Nephron (organoid): ENCODE measurements around the gene CASQ2.
A peak's percentile ranks its signal among the peaks of the same experiment; 100 is the strongest.

Experiments used
- H3K27ac Mint-ChIP-seq, 3 experiments: 2 replicates each; pipeline ENCODE4 v1.8.0; 2020; ENCODE audit warnings: mixed read lengths in 3 of 3, mild to moderate bottlenecking in 2 of 3, moderate library complexity in 1 of 3
- H3K27me3 Mint-ChIP-seq: 2 replicates; pipeline ENCODE4 v1.8.0; 2021; ENCODE audit warnings: low read depth, mild to moderate bottlenecking, moderate library complexity, mixed read lengths
- H3K36me3 Mint-ChIP-seq: 2 replicates; pipeline ENCODE4 v1.8.0; 2020; ENCODE audit warnings: low read depth, mixed read lengths
- H3K4me1 Mint-ChIP-seq: 2 replicates; pipeline ENCODE4 v1.8.0; 2020; ENCODE audit warnings: mixed read lengths
- H3K4me3 Mint-ChIP-seq, 3 experiments: 2 replicates each; pipeline ENCODE4 v1.8.0; 2020; ENCODE audit warnings: mild to moderate bottlenecking in 3 of 3, mixed read lengths in 3 of 3, moderate library complexity in 2 of 3
- H3K9me3 Mint-ChIP-seq: 2 replicates; pipeline ENCODE4 v1.8.0; 2020; ENCODE audit warnings: mixed read lengths
- CTCF ChIP-seq, 3 experiments: fragments of 200-600 bp; sonication (generic); IDR thresholded peaks; one replicate each; pipeline ENCODE4 v1.5.0; 2021; ENCODE audit warnings: antibody characterized with exemption in 3 of 3; ENCODE audit not compliant: unreplicated experiment in 3 of 3

The CASQ2 gene

GRCh38 chr1:115810609-115811008 is 42.1 kb upstream of the CASQ2 start:
- TF ChIP-seq CTCF (IDR thresholded peaks at IDR 0.05; ENCODE audit: unreplicated experiment in 3 of 3): no peak
- Mint-ChIP-seq H3K4me1 (no peaks in the 10 kb centered on the region), H3K27me3 (no peaks in the 10 kb centered on the region), H3K4me3 (no peak overlapping the region), H3K36me3 (no peaks in the 10 kb centered on the region), H3K9me3 (no peaks in the 10 kb centered on the region), H3K27ac (no peak overlapping the region)

- no peak overlapping the region for H3K4me3 Mint-ChIP-seq
- no peaks in the 10 kb centered on the region for H3K27me3 Mint-ChIP-seq
These were observed 41.3 kb upstream of the CASQ2 start for GRCh38 chr1:115809847-115810246.

GRCh38 chr1:115809076-115809475 is 40.6 kb upstream of the CASQ2 start:
- H3K36me3 Mint-ChIP-seq: no peaks in the 10 kb centered on the region
- no peaks in the 10 kb centered on the region for H3K4me1 Mint-ChIP-seq
- H3K27me3 Mint-ChIP-seq: no peaks in the 10 kb centered on the region
- H3K4me3 Mint-ChIP-seq: no peak overlapping the region
- TF ChIP-seq CTCF (IDR thresholded peaks at IDR 0.05; ENCODE audit: unreplicated experiment in 3 of 3): no peak
- no peaks in the 10 kb centered on the region for H3K9me3 Mint-ChIP-seq
- no peak overlapping the region for H3K27ac Mint-ChIP-seq

More at GRCh38 chr1:115809847-115810246, 41.3 kb upstream of the CASQ2 start:
- no peak overlapping the region for H3K27ac Mint-ChIP-seq
- no peaks in the 10 kb centered on the region for H3K9me3 Mint-ChIP-seq
- no peak for TF ChIP-seq CTCF (IDR thresholded peaks at IDR 0.05; ENCODE audit: unreplicated experiment in 3 of 3)
- no peaks in the 10 kb centered on the region for H3K4me1 Mint-ChIP-seq
- H3K36me3 Mint-ChIP-seq: no peaks in the 10 kb centered on the region

GRCh38 chr1:115807723-115808122 is 39.2 kb upstream of the CASQ2 start:
- H3K4me3 Mint-ChIP-seq: no peak overlapping the region
- no peak overlapping the region for H3K27ac Mint-ChIP-seq
- H3K4me1 Mint-ChIP-seq: no peaks in the 10 kb centered on the region
- no peaks in the 10 kb centered on the region for H3K27me3 Mint-ChIP-seq
- H3K36me3 Mint-ChIP-seq: no peaks in the 10 kb centered on the region
- no peaks in the 10 kb centered on the region for H3K9me3 Mint-ChIP-seq
- peak; percentile 54 to 72 (median 70) for TF ChIP-seq CTCF (IDR thresholded peaks at IDR 0.05; ENCODE audit: unreplicated experiment in 3 of 3)

GRCh38 chr1:115805597-115805996 is 37.1 kb upstream of the CASQ2 start:
- Mint-ChIP-seq H3K4me3 (no peak overlapping the region), H3K27me3 (peaks cover 3% of the 10 kb centered on the region), H3K9me3 (no peaks in the 10 kb centered on the region), H3K27ac (no peak overlapping the region), H3K36me3 (no peaks in the 10 kb centered on the region), H3K4me1 (no peaks in the 10 kb centered on the region)
- no peak for TF ChIP-seq CTCF (IDR thresholded peaks at IDR 0.05; ENCODE audit: unreplicated experiment in 3 of 3)

- no peak overlapping the region for H3K4me3 Mint-ChIP-seq
- H3K27me3 Mint-ChIP-seq: peaks cover 3% of the 10 kb centered on the region
- H3K9me3 Mint-ChIP-seq: no peaks in the 10 kb centered on the region
- TF ChIP-seq CTCF (IDR thresholded peaks at IDR 0.05; ENCODE audit: unreplicated experiment in 3 of 3): no peak
- H3K27ac Mint-ChIP-seq: peak overlapping the region in 1 of 3 experiments; percentile 28
- no peaks in the 10 kb centered on the region for H3K36me3 Mint-ChIP-seq
- no peaks in the 10 kb centered on the region for H3K4me1 Mint-ChIP-seq
These were observed 33.9 kb upstream of the CASQ2 start for GRCh38 chr1:115802416-115802815.
